Caco-2 (cell line): ENCODE measurements around the gene IRF2BP1. TPM values are rescaled to one million over a fixed set of nuclear protein-coding genes. Genes with fewer than 3 reads are reported as not detected.
A peak's percentile ranks its signal among the peaks of the same experiment; 100 is the strongest.

ENCODE experiments used
- BruUV-seq: library from RNA; stranded (reverse); fragments of 400-500 nt; replicated peaks from 2 replicates; lab custom pipeline; 2021; lab: Mats Ljungman, UMichigan
- CTCF ChIA-PET: fragments of 300-600 bp; sonication (Branson Sonifier 250); formaldehyde crosslinking; loops from one replicate; lab custom pipeline; 2022; ENCODE audit warnings: antibody characterized with exemption; lab: Charles Lee
- POLR2A ChIA-PET: fragments of 300-600 bp; sonication (Branson Sonifier 250); formaldehyde crosslinking; loops from one replicate; lab custom pipeline; 2022; ENCODE audit warnings: antibody characterized with exemption; lab: Charles Lee
- DNase-seq, 2 experiments: peaks; one replicate each; pipeline versions ENCODE4 v3.0.0 to v3.0.0-alpha.2; 2020 to 2022
- H3K27me3 ChIP-seq: replicated peaks from 2 replicates; pipeline ENCODE4 v1.6.0; 2011; ENCODE audit warnings: low read length; ENCODE audit not compliant: control insufficient read depth, insufficient read depth
- H3K36me3 ChIP-seq: 2 replicates; pipeline ENCODE4 v1.5.1; 2011; ENCODE audit warnings: low read length; ENCODE audit not compliant: control insufficient read depth, insufficient read depth
- H3K4me1 ChIP-seq: fragments of 250-450 bp; sonication (Bioruptor Pico); 2 replicates; pipeline ENCODE4 v1.5.1; 2020; ENCODE audit warnings: mild to moderate bottlenecking
- H3K4me3 ChIP-seq: 2 replicates; pipeline ENCODE4 v1.5.1; 2011; ENCODE audit warnings: low read depth, mild to moderate bottlenecking, control low read depth, low read length
- H3K9me3 ChIP-seq: fragments of 250-450 bp; sonication (Bioruptor Pico); 2 replicates; pipeline ENCODE4 v1.5.1; 2020; ENCODE audit warnings: mild to moderate bottlenecking, moderate library complexity
- H3K27ac Mint-ChIP-seq: one replicate; pipeline ENCODE4 v1.8.0; 2022; ENCODE audit warnings: mixed read lengths; ENCODE audit not compliant: unreplicated experiment
- H3K27me3 Mint-ChIP-seq: one replicate; pipeline ENCODE4 v1.8.0; 2022; ENCODE audit warnings: mixed read lengths; ENCODE audit not compliant: insufficient read depth, unreplicated experiment
- H3K36me3 Mint-ChIP-seq: one replicate; pipeline ENCODE4 v1.8.0; 2022; ENCODE audit warnings: mild to moderate bottlenecking, mixed read lengths; ENCODE audit not compliant: insufficient read depth, unreplicated experiment
- H3K4me1 Mint-ChIP-seq: one replicate; pipeline ENCODE4 v1.8.0; 2022; ENCODE audit warnings: low read depth, mixed read lengths; ENCODE audit not compliant: unreplicated experiment
- H3K4me3 Mint-ChIP-seq: one replicate; pipeline ENCODE4 v1.8.0; 2022; ENCODE audit warnings: mild to moderate bottlenecking, moderate library complexity, mixed read lengths; ENCODE audit not compliant: unreplicated experiment
- H3K9me3 Mint-ChIP-seq: one replicate; pipeline ENCODE4 v1.8.0; 2022; ENCODE audit warnings: mixed read lengths; ENCODE audit not compliant: unreplicated experiment
- CTCF ChIP-seq, 2 experiments: fragments of 200-600 bp in 1 of 2; IDR thresholded peaks; 1 replicate in 1 of 2; 2 replicates in 1 of 2; pipeline versions ENCODE4 v1.5.1 to v1.8.0; 2011 to 2022; ENCODE audit warnings: antibody characterized with exemption in 1 of 2, control low read depth in 1 of 2, inconsistent platforms in 1 of 2, low read depth in 1 of 2, low read length in 1 of 2, mild to moderate bottlenecking in 1 of 2, moderate library complexity in 1 of 2; ENCODE audit not compliant: insufficient read depth in 1 of 2, severe bottlenecking in 1 of 2, unreplicated experiment in 1 of 2
- intact Hi-C: fragments of 100-400 bp; cut with micrococcal nuclease; formaldehyde crosslinking; loops from one replicate; pipeline ENCODE4 v1.10.0; 2022; ENCODE audit not compliant: unreplicated experiment
- total RNA-seq: library from RNA; stranded (reverse); gene quantifications from 2 replicates; pipeline ENCODE4 v1.2.3, GENCODE V29; 2022

IRF2BP1 gene
- total RNA-seq, 1 experiment from 2014 or later: 27.6 TPM

DNA sequence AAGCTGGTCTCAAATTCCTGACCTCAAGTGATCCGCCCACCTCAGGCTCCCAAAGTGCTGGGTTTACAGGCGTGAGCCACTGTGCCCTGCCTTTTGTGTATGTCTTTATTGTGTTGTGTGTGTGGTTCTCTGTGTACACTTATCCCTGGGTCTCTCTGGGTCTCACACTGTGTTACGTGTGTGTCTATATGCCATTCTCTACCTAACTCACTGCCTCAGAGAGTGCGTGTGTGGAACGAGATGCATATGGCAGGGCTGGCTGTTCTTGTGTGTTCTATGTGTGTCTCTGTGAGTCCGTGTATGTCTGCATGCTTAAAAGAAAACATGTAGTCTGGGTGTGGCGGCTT lies 11.3 kb downstream of the IRF2BP1 start:
- no peak overlapping the region for H3K4me3 ChIP-seq
- no peaks in the 10 kb centered on the region for H3K27me3 ChIP-seq
- H3K9me3 ChIP-seq: no peaks in the 10 kb centered on the region
- POLR2A ChIA-PET: interaction anchor here (1.4 kb wide), 1 partner anchor 11 kb away, joined by 4 read pairs; no protein-coding TSS in a partner anchor
- CTCF ChIA-PET: interaction anchor here (1.1 kb wide), 1 partner anchor 58 kb away, joined by 3 read pairs; no protein-coding TSS in a partner anchor
- Mint-ChIP-seq H3K36me3 (peaks cover 6% of the 10 kb centered on the region), H3K4me3 (no peak overlapping the region), H3K27ac (peak overlapping the region; percentile 55), H3K9me3 (no peaks in the 10 kb centered on the region), H3K27me3 (no peaks in the 10 kb centered on the region), H3K4me1 (peaks cover 33% of the 10 kb centered on the region)
- intact Hi-C loops: no loop called here
- no peak for TF ChIP-seq CTCF (IDR thresholded peaks at IDR 0.05; ENCODE audit: insufficient read depth in 1 of 2, low read depth in 1 of 2, low read length in 1 of 2, severe bottlenecking in 1 of 2, unreplicated experiment in 1 of 2)
- BruUV-seq: no TSS peak
- DNase-seq: no peak
- H3K4me1 ChIP-seq: peaks cover 42% of the 10 kb centered on the region
- H3K36me3 ChIP-seq: no peaks in the 10 kb centered on the region; the same call in 1 of the 2 replicates

GRCh38 chr19:45873219-45873772 lies 12.6 kb downstream of the IRF2BP1 start:
- CTCF ChIA-PET: interaction anchor here (0.7 to 1.3 kb wide), 3 partner anchors 9 kb away, joined by 3 to 5 read pairs (median 5); partner anchors contain the start of gene FOXA3
- TF ChIP-seq CTCF (IDR thresholded peaks at IDR 0.05; ENCODE audit: insufficient read depth in 1 of 2, low read depth in 1 of 2, low read length in 1 of 2, severe bottlenecking in 1 of 2, unreplicated experiment in 1 of 2): no peak
- no peaks in the 10 kb centered on the region; the same call in 1 of the 2 replicates for H3K36me3 ChIP-seq
- no peaks in the 10 kb centered on the region for H3K27me3 ChIP-seq
- POLR2A ChIA-PET: interaction anchor here (1.4 kb wide), 1 partner anchor 10 kb away, joined by 4 read pairs; no protein-coding TSS in a partner anchor
- TSS peak; percentile 18 for BruUV-seq
- H3K4me3 Mint-ChIP-seq: no peak overlapping the region
- H3K4me1 Mint-ChIP-seq: peaks cover 26% of the 10 kb centered on the region
- H3K27ac Mint-ChIP-seq: no peak overlapping the region
- no peak overlapping the region for H3K4me3 ChIP-seq
- peaks cover 11% of the 10 kb centered on the region for H3K36me3 Mint-ChIP-seq
- intact Hi-C loops: loop anchor here (1.0 kb wide), 1 partner anchor 9 kb away; no protein-coding TSS in a partner anchor
- H3K9me3 ChIP-seq: no peaks in the 10 kb centered on the region
- no peaks in the 10 kb centered on the region for H3K9me3 Mint-ChIP-seq
- no peak for DNase-seq
- H3K4me1 ChIP-seq: peaks cover 38% of the 10 kb centered on the region
- H3K27me3 Mint-ChIP-seq: no peaks in the 10 kb centered on the region

DNA sequence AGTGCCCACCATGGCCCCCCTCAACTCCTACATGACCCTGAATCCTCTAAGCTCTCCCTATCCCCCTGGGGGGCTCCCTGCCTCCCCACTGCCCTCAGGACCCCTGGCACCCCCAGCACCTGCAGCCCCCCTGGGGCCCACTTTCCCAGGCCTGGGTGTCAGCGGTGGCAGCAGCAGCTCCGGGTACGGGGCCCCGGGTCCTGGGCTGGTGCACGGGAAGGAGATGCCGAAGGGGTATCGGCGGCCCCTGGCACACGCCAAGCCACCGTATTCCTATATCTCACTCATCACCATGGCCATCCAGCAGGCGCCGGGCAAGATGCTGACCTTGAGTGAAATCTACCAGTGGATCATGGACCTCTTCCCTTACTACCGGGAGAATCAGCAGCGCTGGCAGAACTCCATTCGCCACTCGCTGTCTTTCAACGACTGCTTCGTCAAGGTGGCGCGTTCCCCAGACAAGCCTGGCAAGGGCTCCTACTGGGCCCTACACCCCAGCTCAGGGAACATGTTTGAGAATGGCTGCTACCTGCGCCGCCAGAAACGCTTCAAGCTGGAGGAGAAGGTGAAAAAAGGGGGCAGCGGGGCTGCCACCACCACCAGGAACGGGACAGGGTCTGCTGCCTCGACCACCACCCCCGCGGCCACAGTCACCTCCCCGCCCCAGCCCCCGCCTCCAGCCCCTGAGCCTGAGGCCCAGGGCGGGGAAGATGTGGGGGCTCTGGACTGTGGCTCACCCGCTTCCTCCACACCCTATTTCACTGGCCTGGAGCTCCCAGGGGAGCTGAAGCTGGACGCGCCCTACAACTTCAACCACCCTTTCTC lies 13.6 kb downstream of the IRF2BP1 start:
- no peak for TF ChIP-seq CTCF (IDR thresholded peaks at IDR 0.05; ENCODE audit: insufficient read depth in 1 of 2, low read depth in 1 of 2, low read length in 1 of 2, severe bottlenecking in 1 of 2, unreplicated experiment in 1 of 2)
- ChIA-PET POLR2A (no interaction called here), CTCF (interaction anchor here (1.3 kb wide), 1 partner anchor 8 kb away, joined by 5 read pairs; the partner anchor contains the start of gene FOXA3)
- no peaks in the 10 kb centered on the region for H3K27me3 Mint-ChIP-seq
- no peaks in the 10 kb centered on the region for H3K27me3 ChIP-seq
- H3K9me3 ChIP-seq: no peaks in the 10 kb centered on the region
- H3K36me3 Mint-ChIP-seq: peaks cover 11% of the 10 kb centered on the region
- no peak for DNase-seq
- peaks cover 32% of the 10 kb centered on the region for H3K4me1 ChIP-seq
- H3K4me1 Mint-ChIP-seq: peaks cover 20% of the 10 kb centered on the region
- no peak overlapping the region for H3K4me3 ChIP-seq
- H3K4me3 Mint-ChIP-seq: no peak overlapping the region
- H3K27ac Mint-ChIP-seq: no peak overlapping the region
- BruUV-seq: no TSS peak
- H3K36me3 ChIP-seq: no peaks in the 10 kb centered on the region; the same call in 1 of the 2 replicates
- intact Hi-C loops: no loop called here
- H3K9me3 Mint-ChIP-seq: no peaks in the 10 kb centered on the region
